Fibroblast of the aortic adventitia (primary cell): Measurements from ENCODE around the gene DLG3. TPM values are rescaled to one million over a fixed set of nuclear protein-coding genes. Genes with fewer than 3 reads are reported as not detected.

Experiments
- DNase-seq: peaks from one replicate; pipeline ENCODE4 v3.0.0-alpha.2; 2010; ENCODE audit warnings: low read depth
- H3K4me3 ChIP-seq: 2 replicates; pipeline ENCODE4 v1.5.1; 2011; ENCODE audit warnings: low read depth, mild to moderate bottlenecking, control low read depth, low read length, moderate library complexity
- CTCF ChIP-seq: IDR thresholded peaks from 2 replicates; pipeline ENCODE4 v1.5.1; 2011; ENCODE audit warnings: mild to moderate bottlenecking, low read length, control low read depth, inconsistent platforms; ENCODE audit not compliant: insufficient read depth
- total RNA-seq: library from RNA; depleted of rRNA; stranded (reverse); fragments of >200 nt; gene quantifications from 2 replicates; pipeline ENCODE4 v1.2.3, GENCODE V29; 2012; ENCODE audit warnings: low replicate concordance

DLG3 gene
- total RNA-seq, 1 donor = 15.0 TPM

DNA sequence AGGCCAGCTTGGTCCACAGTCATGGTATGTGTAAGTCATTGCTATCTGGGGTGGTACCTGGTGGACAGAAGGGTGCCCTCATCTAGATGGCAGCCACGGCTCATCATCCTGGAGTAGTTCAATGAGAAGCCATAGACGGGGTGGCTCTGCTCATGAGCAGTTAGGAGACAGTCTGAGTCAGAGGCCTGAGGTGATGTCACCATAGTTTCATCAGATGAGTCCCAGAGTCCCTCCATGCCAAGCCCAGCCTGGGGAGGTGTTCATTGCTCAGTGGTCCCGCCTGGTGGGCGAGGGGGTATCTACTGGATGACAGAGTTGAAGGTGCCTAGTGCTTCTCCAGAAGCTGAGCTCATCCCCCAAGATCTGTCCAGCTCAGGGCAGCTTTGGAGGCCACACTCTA, 49.8 kb downstream of the DLG3 start:
- TF ChIP-seq CTCF = no peak
- no peak for DNase-seq
- H3K4me3 ChIP-seq = no peak overlapping the region

DNA sequence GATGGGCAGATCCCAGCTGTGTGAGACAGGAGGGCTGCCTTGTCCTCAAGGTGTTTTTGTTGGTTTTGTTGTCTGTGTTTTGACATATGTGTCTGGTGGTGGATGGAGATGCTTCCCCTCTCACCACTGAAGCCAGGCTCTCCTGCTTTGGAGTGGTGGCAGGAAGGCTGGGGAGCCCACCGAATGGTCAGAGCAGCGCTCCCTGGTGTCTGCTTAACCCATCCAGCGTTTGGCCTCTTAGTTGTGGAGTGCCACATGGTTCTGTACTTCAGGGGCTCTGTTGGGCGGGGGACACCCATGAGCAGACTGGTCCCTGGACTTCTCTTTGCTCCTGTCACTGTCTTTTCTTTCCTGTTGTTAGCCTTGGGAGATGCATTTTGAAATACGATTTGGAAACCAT, 51.9 kb downstream of the DLG3 start:
- no peak for DNase-seq
- TF ChIP-seq CTCF = no peak
- no peak overlapping the region for H3K4me3 ChIP-seq

DNA sequence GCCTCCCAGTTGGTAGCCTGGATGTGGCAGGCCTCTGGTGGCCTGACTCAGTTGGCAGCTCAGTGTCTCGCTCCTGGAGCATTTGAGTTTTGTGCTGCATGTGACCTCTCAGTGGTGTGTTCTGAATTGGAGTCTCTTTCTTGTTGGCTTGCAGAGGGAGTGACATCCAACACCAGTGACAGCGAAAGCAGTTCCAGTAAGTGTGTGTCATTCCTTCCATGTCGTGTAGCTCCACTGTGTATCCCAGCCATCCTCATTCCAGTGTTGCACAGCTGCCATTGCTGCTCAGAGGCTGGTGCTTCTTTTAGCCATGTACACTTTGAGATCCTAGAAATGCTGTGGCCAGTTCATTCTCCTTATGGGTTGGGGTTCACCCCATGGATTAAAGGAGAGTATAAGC, 52.4 kb downstream of the DLG3 start:
- H3K4me3 ChIP-seq = no peak overlapping the region
- no peak for TF ChIP-seq CTCF
- no peak for DNase-seq

GRCh38 chrX:70498129-70498528, 53.5 kb downstream of the DLG3 start:
- no peak for TF ChIP-seq CTCF
- no peak overlapping the region for H3K4me3 ChIP-seq
- no peak for DNase-seq

DNA sequence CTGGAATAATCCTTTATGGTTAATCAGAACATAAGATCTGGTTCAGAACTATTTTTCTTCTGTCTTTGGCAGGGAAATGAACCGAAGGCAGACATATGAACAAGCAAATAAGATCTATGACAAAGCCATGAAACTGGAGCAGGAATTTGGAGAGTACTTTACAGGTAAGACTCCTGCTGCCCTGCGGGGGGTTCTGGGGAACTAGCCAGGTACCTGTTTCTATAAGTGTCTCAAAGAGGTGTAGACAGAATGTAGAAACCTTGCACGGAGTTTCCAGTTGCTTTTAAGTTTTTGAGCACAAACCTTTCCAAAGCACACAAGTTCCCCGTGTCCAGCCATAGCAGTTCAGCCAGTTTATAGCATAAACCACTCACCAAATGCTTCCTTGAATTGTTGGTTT, 56.2 kb downstream of the DLG3 start:
- TF ChIP-seq CTCF = no peak
- H3K4me3 ChIP-seq = no peak overlapping the region
- no peak for DNase-seq

- no peak overlapping the region for H3K4me3 ChIP-seq
- no peak for DNase-seq
- TF ChIP-seq CTCF = no peak
Measured at GRCh38 chrX:70504772-70505450, 60.3 kb downstream of the DLG3 start.

DNA sequence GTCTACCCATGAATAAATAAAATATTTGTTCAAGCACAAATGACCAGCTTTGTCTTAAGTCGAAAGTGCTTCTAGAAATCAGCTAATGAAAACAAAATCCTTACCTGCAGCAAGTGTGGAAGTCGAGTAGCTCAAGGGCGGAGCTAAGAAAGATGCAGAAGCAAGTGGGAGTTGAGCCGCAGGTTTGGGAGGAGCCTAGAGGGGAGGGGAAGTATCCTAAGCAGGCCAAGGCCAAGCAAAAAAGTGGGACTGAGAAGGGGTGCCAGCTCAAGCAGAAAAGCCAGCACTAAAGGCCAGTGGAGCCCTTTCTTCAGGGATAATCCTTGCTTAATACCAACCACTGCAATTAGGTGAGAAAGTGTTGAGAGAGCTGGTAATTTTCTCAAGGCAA, 60.8 kb downstream of the DLG3 start:
- TF ChIP-seq CTCF = no peak
- no peak for DNase-seq
- no peak overlapping the region for H3K4me3 ChIP-seq
